Stimulated activated CD4-positive, alpha-beta T cell treated with anti-CD3 and anti-CD28 coated beads, TNF-alpha, amount 100 ng/mL, for 1 hour (primary cell): ENCODE data around the gene DSCAM.

Source experiments
- DNase-seq, 3 donors: peaks; one replicate each; pipeline ENCODE4 v3.0.0-alpha.2; 2020; ENCODE audit warnings: low read depth in 3 of 3, low spot score in 1 of 3

The DSCAM gene

GRCh38 chr21:40668555-40669275 lies 178.2 kb downstream of the DSCAM start:
- DNase-seq, result no peak

- no peak for DNase-seq
These were observed 179.0 kb downstream of the DSCAM start for GRCh38 chr21:40667967-40668366.

- DNase-seq, result no peak
These were observed 184.1 kb downstream of the DSCAM start for GRCh38 chr21:40662889-40663288.

GRCh38 chr21:40660461-40660860 lies 186.5 kb downstream of the DSCAM start:
- no peak for DNase-seq

GRCh38 chr21:40658311-40658710 lies 188.6 kb downstream of the DSCAM start:
- no peak for DNase-seq

- DNase-seq, result no peak
These were observed 194.5 kb downstream of the DSCAM start for GRCh38 chr21:40652436-40652835.

- DNase-seq, result no peak
These were observed 199.3 kb downstream of the DSCAM start for GRCh38 chr21:40647706-40648105.

GRCh38 chr21:40646651-40647050 lies 200.3 kb downstream of the DSCAM start:
- no peak for DNase-seq

- no peak for DNase-seq
These were observed 205.9 kb downstream of the DSCAM start for GRCh38 chr21:40641042-40641441.

GRCh38 chr21:40640266-40640789 lies 206.6 kb downstream of the DSCAM start:
- DNase-seq, result no peak

- no peak for DNase-seq
These were observed 207.3 kb downstream of the DSCAM start for GRCh38 chr21:40639616-40640194.

GRCh38 chr21:40638466-40639251 lies 208.3 kb downstream of the DSCAM start:
- no peak for DNase-seq

GRCh38 chr21:40636026-40636425 lies 210.9 kb downstream of the DSCAM start:
- DNase-seq, result no peak

GRCh38 chr21:40635391-40635790 lies 211.6 kb downstream of the DSCAM start:
- DNase-seq, result no peak

GRCh38 chr21:40634141-40634540 lies 212.8 kb downstream of the DSCAM start:
- DNase-seq, result no peak

GRCh38 chr21:40633048-40633447 lies 213.9 kb downstream of the DSCAM start:
- DNase-seq, result no peak

GRCh38 chr21:40631211-40631610 lies 215.7 kb downstream of the DSCAM start:
- no peak for DNase-seq

GRCh38 chr21:40625991-40626390 lies 221.0 kb downstream of the DSCAM start:
- DNase-seq, result no peak

- no peak for DNase-seq
These were observed 223.4 kb downstream of the DSCAM start for GRCh38 chr21:40623528-40623927.

- DNase-seq, result no peak
These were observed 224.4 kb downstream of the DSCAM start for GRCh38 chr21:40622531-40622930.

GRCh38 chr21:40620386-40621145 lies 226.4 kb downstream of the DSCAM start:
- DNase-seq, result no peak
